ENCODE data around the gene P2RY6. TPM values are rescaled to one million over a fixed set of nuclear protein-coding genes. Genes with fewer than 3 reads are reported as not detected.
A peak's percentile ranks its signal among the peaks of the same experiment; 100 is the strongest.

P2RY6 gene
- total RNA-seq, 2 experiments from 2014 or later, result not detected

GRCh38 chr11:73275381-73275750, 3.2 kb downstream of the P2RY6 start:
- POLR2A ChIA-PET, result no interaction called here
- Histone ChIP-seq H3K27me3 (ENCODE audit: control insufficient read depth in 1 of 2, insufficient read depth in 2 of 2, low read length in 2 of 2) (no peaks in the 10 kb centered on the region), H3K9me3 (ENCODE audit: control insufficient read depth in 1 of 2, insufficient read depth in 1 of 2, low read length in 2 of 2) (no peaks in the 10 kb centered on the region), H3K4me1 (ENCODE audit: insufficient read depth, low read length) (peaks cover 6% of the 10 kb centered on the region), H3K4me3 (ENCODE audit: low read length) (no peak overlapping the region), H3K36me3 (ENCODE audit: insufficient read depth, low read length) (no peaks in the 10 kb centered on the region), H3K27ac (ENCODE audit: low read depth in 1 of 2, low read length in 2 of 2) (no peak overlapping the region)
- no peak overlapping the region for H3K27ac Mint-ChIP-seq
- no peaks in the 10 kb centered on the region for H3K9me3 Mint-ChIP-seq
- intact Hi-C loops (cut with DNase I, micrococcal nuclease), result no loop called here
- H3K4me1 Mint-ChIP-seq (ENCODE audit: low read depth), result no peaks in the 10 kb centered on the region
- no peaks in the 10 kb centered on the region for H3K36me3 Mint-ChIP-seq (ENCODE audit: low read depth)
- CTCF ChIA-PET, result no interaction called here
- no peak overlapping the region for H3K4me3 Mint-ChIP-seq
- no peak for DNase-seq
- no peak for TF ChIP-seq CTCF (IDR thresholded peaks at IDR 0.05)
- peaks cover 7% of the 10 kb centered on the region for H3K27me3 Mint-ChIP-seq
- no peak for ATAC-seq (ENCODE audit: poor library complexity)

GRCh38 chr11:73277467-73277866, 5.3 kb downstream of the P2RY6 start:
- Mint-ChIP-seq H3K27me3 (no peaks in the 10 kb centered on the region), H3K36me3 (ENCODE audit: low read depth) (no peaks in the 10 kb centered on the region), H3K4me1 (ENCODE audit: low read depth) (no peaks in the 10 kb centered on the region), H3K27ac (no peak overlapping the region), H3K9me3 (no peaks in the 10 kb centered on the region), H3K4me3 (no peak overlapping the region)
- ChIA-PET CTCF (no interaction called here), POLR2A (no interaction called here)
- H3K4me1 ChIP-seq (ENCODE audit: insufficient read depth, low read length), result peaks cover 13% of the 10 kb centered on the region
- no peak overlapping the region for H3K27ac ChIP-seq (ENCODE audit: low read depth in 1 of 2, low read length in 2 of 2)
- no peak for DNase-seq
- no peaks in the 10 kb centered on the region for H3K9me3 ChIP-seq (ENCODE audit: control insufficient read depth in 1 of 2, insufficient read depth in 1 of 2, low read length in 2 of 2)
- no peaks in the 10 kb centered on the region for H3K27me3 ChIP-seq (ENCODE audit: control insufficient read depth in 1 of 2, insufficient read depth in 2 of 2, low read length in 2 of 2)
- intact Hi-C loops (cut with DNase I, micrococcal nuclease), result no loop called here
- no peak for ATAC-seq (ENCODE audit: poor library complexity)
- no peak for TF ChIP-seq CTCF (IDR thresholded peaks at IDR 0.05)
- no peaks in the 10 kb centered on the region for H3K36me3 ChIP-seq (ENCODE audit: insufficient read depth, low read length)
- H3K4me3 ChIP-seq (ENCODE audit: low read length), result no peak overlapping the region

- Histone ChIP-seq H3K36me3 (ENCODE audit: insufficient read depth, low read length) (no peaks in the 10 kb centered on the region), H3K9me3 (ENCODE audit: control insufficient read depth in 1 of 2, insufficient read depth in 1 of 2, low read length in 2 of 2) (no peaks in the 10 kb centered on the region), H3K27ac (ENCODE audit: low read depth in 1 of 2, low read length in 2 of 2) (no peak overlapping the region), H3K4me3 (ENCODE audit: low read length) (no peak overlapping the region), H3K27me3 (ENCODE audit: control insufficient read depth in 1 of 2, insufficient read depth in 2 of 2, low read length in 2 of 2) (no peaks in the 10 kb centered on the region), H3K4me1 (ENCODE audit: insufficient read depth, low read length) (peaks cover 7% of the 10 kb centered on the region)
- no peak for ATAC-seq (ENCODE audit: poor library complexity)
- Mint-ChIP-seq H3K4me1 (ENCODE audit: low read depth) (no peaks in the 10 kb centered on the region), H3K27me3 (peaks cover 5% of the 10 kb centered on the region), H3K27ac (no peak overlapping the region), H3K4me3 (no peak overlapping the region), H3K9me3 (no peaks in the 10 kb centered on the region), H3K36me3 (ENCODE audit: low read depth) (no peaks in the 10 kb centered on the region)
- ChIA-PET CTCF (no interaction called here), POLR2A (no interaction called here)
- no peak for TF ChIP-seq CTCF (IDR thresholded peaks at IDR 0.05)
- intact Hi-C loops (cut with DNase I, micrococcal nuclease), result no loop called here
- peak in 2 of 14 experiments; percentile 48 to 55 for DNase-seq
Measured at GRCh38 chr11:73280626-73281025, 8.5 kb downstream of the P2RY6 start.
